Anterior cingulate cortex (tissue), 58 donors: ENCODE results near the gene PPT2.
"Not testable (repeated sequence)": the region's sequence is repeated elsewhere in the genome, so short reads cannot be mapped to it uniquely, and the experiment has no call there.

Source experiments
- DNase-seq, 58 donors: peaks; one replicate each; lab custom pipeline; 2025; lab: John Stamatoyannopoulos, UW

PPT2 gene

GRCh38 chr6:32126880-32127279 is 27.1 kb upstream of the PPT2 start:
- no peak for DNase-seq

- DNase-seq = no peak
Observed at GRCh38 chr6:32127409-32127716, 26.6 kb upstream of the PPT2 start.

GRCh38 chr6:32127717-32128592 is 26.0 kb upstream of the PPT2 start, which contains the start of gene ATF6B:
ATF6B (minus strand) TSS chr6:32128246; CDS start chr6:32128207, 39 bp downstream.
- peak; percentile 84 to 100 (median 98) for DNase-seq

GRCh38 chr6:32128751-32129296 is 25.1 kb upstream of the PPT2 start:
- peak in 1 of 58 donors; percentile 43 for DNase-seq

- DNase-seq = peak in 2 of 58 donors; percentile 89 to 92
Observed at GRCh38 chr6:32129297-32130088, 24.4 kb upstream of the PPT2 start.

GRCh38 chr6:32131439-32131948 is 22.4 kb upstream of the PPT2 start:
- no peak for DNase-seq

GRCh38 chr6:32132110-32132509 is 21.8 kb upstream of the PPT2 start:
- DNase-seq = no peak

- DNase-seq = no peak
Observed at GRCh38 chr6:32133786-32134185, 20.2 kb upstream of the PPT2 start.

- no peak for DNase-seq
Observed at GRCh38 chr6:32137454-32137853, 16.5 kb upstream of the PPT2 start.

GRCh38 chr6:32139590-32139989 is 14.4 kb upstream of the PPT2 start:
- no peak for DNase-seq

GRCh38 chr6:32140420-32141046 is 13.4 kb upstream of the PPT2 start:
- no peak for DNase-seq

GRCh38 chr6:32144238-32144637 is 9.7 kb upstream of the PPT2 start:
- DNase-seq = not testable (repeated sequence)

GRCh38 chr6:32146287-32146686 is 7.7 kb upstream of the PPT2 start:
- DNase-seq = no peak

- no peak for DNase-seq
Observed at GRCh38 chr6:32146687-32147086, 7.3 kb upstream of the PPT2 start.

- DNase-seq = no peak
Observed at GRCh38 chr6:32147401-32148132, 6.4 kb upstream of the PPT2 start.

- DNase-seq = peak in 16 of 58 donors; percentile 8 to 56 (median 25)
Observed at GRCh38 chr6:32148289-32149091, 5.5 kb upstream of the PPT2 start.

GRCh38 chr6:32149092-32149755 is 4.7 kb upstream of the PPT2 start:
- DNase-seq = no peak
